GM10248 (cell line): ENCODE results near the gene PBX3.

Experiments used
- CTCF ChIA-PET: fragments of 300-600 bp; sonication (Branson Sonifier 250); formaldehyde crosslinking; extraction: SDS; loops from one replicate; lab custom pipeline; 2021; ENCODE audit warnings: antibody characterized with exemption; lab: Yijun Ruan, JAX
- POLR2A ChIA-PET: fragments of 350-650 bp; sonication (Branson Sonifier 250); formaldehyde crosslinking; extraction: SDS; loops from one replicate; lab custom pipeline; 2020; ENCODE audit warnings: antibody characterized with exemption; lab: Yijun Ruan, JAX
- DNase-seq: peaks from one replicate; pipeline ENCODE4 v3.0.0; 2012; ENCODE audit errors: extremely low spot score
- CTCF ChIP-seq: IDR thresholded peaks from 2 replicates; pipeline ENCODE4 v1.5.1; 2012; ENCODE audit warnings: mild to moderate bottlenecking, low read depth; ENCODE audit errors: extremely low read depth, missing control alignments, control extremely low read depth

Gene PBX3

GRCh38 chr9:125850106-125850632 is 103.0 kb downstream of the PBX3 start:
- ChIA-PET POLR2A (no interaction called here), CTCF (interaction anchor here (1.3 to 1.5 kb wide), 2 partner anchors 9 to 12 kb away, joined by 4 to 7 read pairs; no protein-coding TSS in a partner anchor)
- no peak for TF ChIP-seq CTCF
- no peak for DNase-seq

GRCh38 chr9:125850763-125851162 is 103.6 kb downstream of the PBX3 start:
- CTCF ChIA-PET, result interaction anchor here (1.3 to 1.8 kb wide), 4 partner anchors 9 to 21 kb away, joined by 4 to 7 read pairs (median 4); no protein-coding TSS in a partner anchor
- TF ChIP-seq CTCF, result no peak
- POLR2A ChIA-PET, result no interaction called here
- DNase-seq, result no peak

GRCh38 chr9:125851979-125852378 is 104.8 kb downstream of the PBX3 start:
- DNase-seq, result no peak
- no peak for TF ChIP-seq CTCF
- POLR2A ChIA-PET, result no interaction called here
- CTCF ChIA-PET, result interaction anchor here (1.4 to 1.8 kb wide), 2 partner anchors 13 to 22 kb away, joined by 4 to 5 read pairs; no protein-coding TSS in a partner anchor

GRCh38 chr9:125852386-125852785 is 105.2 kb downstream of the PBX3 start:
- DNase-seq, result no peak
- ChIA-PET POLR2A (no interaction called here), CTCF (interaction anchor here (0.5 to 1.8 kb wide), 2 partner anchors 8 to 22 kb away, joined by 3 to 5 read pairs; no protein-coding TSS in a partner anchor)
- TF ChIP-seq CTCF, result no peak

- DNase-seq, result no peak
- POLR2A ChIA-PET, result no interaction called here
- CTCF ChIA-PET, result interaction anchor here (0.9 to 2.1 kb wide), 2 partner anchors 11 to 66 kb away, joined by 3 to 6 read pairs; no protein-coding TSS in a partner anchor
- TF ChIP-seq CTCF, result no peak
These were observed 107.5 kb downstream of the PBX3 start for GRCh38 chr9:125854553-125855275.

GRCh38 chr9:125856331-125856730 is 109.2 kb downstream of the PBX3 start:
- TF ChIP-seq CTCF, result no peak
- ChIA-PET POLR2A (no interaction called here), CTCF (interaction anchor here (1.0 to 1.2 kb wide), 3 partner anchors 8 to 18 kb away, joined by 3 to 4 read pairs (median 3); no protein-coding TSS in a partner anchor)
- no peak for DNase-seq
